IMR-90 (cell line): ENCODE results near the gene LZTS3. TPM values are rescaled to one million over a fixed set of nuclear protein-coding genes. Genes with fewer than 3 reads are reported as not detected.

Experiments
- ATAC-seq: fragments of 200-7000 bp; cut with Tn5 transposase; 2 replicates; pipeline ENCODE4 v1.9.1; 2020; ENCODE audit warnings: low read depth, mild to moderate bottlenecking, moderate library complexity
- BruUV-seq: library from RNA; stranded (reverse); fragments of 400-500 nt; replicated peaks from 2 replicates; lab custom pipeline; 2021; lab: Mats Ljungman, UMichigan
- CTCF ChIA-PET: fragments of 300-600 bp; formaldehyde crosslinking; extraction: SDS; loops from one replicate; lab custom pipeline; 2021; ENCODE audit warnings: antibody characterized with exemption; lab: Yijun Ruan, JAX
- POLR2A ChIA-PET: fragments of 300-600 bp; sonication (Branson Sonifier 250); formaldehyde crosslinking; loops from one replicate; lab custom pipeline; 2022; ENCODE audit warnings: antibody characterized with exemption; ENCODE audit not compliant: unreplicated experiment; lab: Charles Lee
- DNase-seq: peaks from one replicate; pipeline ENCODE4 v3.0.0; 2013
- H2AFZ ChIP-seq: replicated peaks from 2 replicates; pipeline ENCODE3; 2013; ENCODE audit warnings: low read length, mild to moderate bottlenecking; ENCODE audit not compliant: poor library complexity
- H2AK5ac ChIP-seq: 2 replicates; pipeline ENCODE4 v1.6.1; 2013; ENCODE audit warnings: low read depth, low read length, inconsistent platforms
- H2AK9ac ChIP-seq: replicated peaks from 2 replicates; pipeline ENCODE3; 2013; ENCODE audit warnings: mild to moderate bottlenecking, low read depth, low read length, moderate library complexity; ENCODE audit not compliant: poor library complexity
- H2BK120ac ChIP-seq: 2 replicates; pipeline ENCODE4 v1.6.1; 2013; ENCODE audit warnings: low read depth, low read length, inconsistent platforms
- H2BK15ac ChIP-seq: 3 replicates; pipeline ENCODE4 v1.6.1; 2013; ENCODE audit warnings: low read depth, low read length, inconsistent platforms
- H2BK20ac ChIP-seq: 2 replicates; pipeline ENCODE4 v1.6.1; 2013; ENCODE audit warnings: low read depth, mild to moderate bottlenecking, inconsistent platforms, low read length, moderate library complexity
- H2BK5ac ChIP-seq: 2 replicates; pipeline ENCODE4 v1.6.1; 2013; ENCODE audit warnings: mild to moderate bottlenecking, low read depth, low read length, inconsistent platforms; ENCODE audit not compliant: poor library complexity, severe bottlenecking
- H3K14ac ChIP-seq: replicated peaks from 2 replicates; pipeline ENCODE4 v1.6.1; 2013; ENCODE audit warnings: low read depth, low read length, inconsistent platforms
- H3K18ac ChIP-seq: 2 replicates; pipeline ENCODE4 v1.6.1; 2013; ENCODE audit warnings: low read depth, low read length, control low read depth
- H3K23ac ChIP-seq: 2 replicates; pipeline ENCODE4 v1.6.1; 2013; ENCODE audit warnings: low read depth, low read length, inconsistent platforms
- H3K27ac ChIP-seq: 2 replicates; pipeline ENCODE4 v1.5.1; 2013; ENCODE audit warnings: mild to moderate bottlenecking, control low read depth, low read length; ENCODE audit not compliant: insufficient read depth
- H3K27me3 ChIP-seq: 2 replicates; pipeline ENCODE4 v1.6.1; 2013; ENCODE audit warnings: low read length; ENCODE audit not compliant: control insufficient read depth, insufficient read depth
- H3K36me3 ChIP-seq: 2 replicates; pipeline ENCODE4 v1.6.1; 2013; ENCODE audit warnings: low read length, mixed read lengths; ENCODE audit not compliant: control insufficient read depth, insufficient read depth
- H3K4ac ChIP-seq: 2 replicates; pipeline ENCODE4 v1.6.1; 2013; ENCODE audit warnings: low read depth, low read length, inconsistent platforms
- H3K4me1 ChIP-seq: 2 replicates; pipeline ENCODE4 v1.6.1; 2013; ENCODE audit warnings: low read length, mixed read lengths; ENCODE audit not compliant: control insufficient read depth, insufficient read depth
- H3K4me2 ChIP-seq: 2 replicates; pipeline ENCODE4 v1.6.1; 2013; ENCODE audit warnings: low read depth, mild to moderate bottlenecking, control low read depth, low read length, moderate library complexity
- H3K4me3 ChIP-seq: 2 replicates; pipeline ENCODE4 v1.5.1; 2013; ENCODE audit warnings: low read depth, mild to moderate bottlenecking, control low read depth, low read length, moderate library complexity; ENCODE audit not compliant: insufficient read depth
- H3K56ac ChIP-seq: 2 replicates; pipeline ENCODE4 v1.6.1; 2013; ENCODE audit warnings: low read length, inconsistent platforms; ENCODE audit not compliant: insufficient read depth; ENCODE audit errors: extremely low read depth
- H3K79me1 ChIP-seq, 2 experiments: 2 replicates each; pipeline ENCODE4 v1.6.1; 2013; ENCODE audit warnings: low read length in 2 of 2, inconsistent platforms in 1 of 2, low read depth in 1 of 2
- H3K9ac ChIP-seq: 2 replicates; pipeline ENCODE4 v1.6.1; 2013; ENCODE audit warnings: low read depth, low read length, control low read depth
- H3K9me1 ChIP-seq: 2 replicates; pipeline ENCODE4 v1.6.1; 2013; ENCODE audit warnings: low read length, inconsistent platforms; ENCODE audit not compliant: insufficient read depth
- H3K9me3 ChIP-seq: 2 replicates; pipeline ENCODE4 v1.6.1; 2013; ENCODE audit warnings: low read length; ENCODE audit not compliant: control insufficient read depth, insufficient read depth
- H4K20me1 ChIP-seq: 2 replicates; pipeline ENCODE4 v1.6.1; 2013; ENCODE audit warnings: low read length, inconsistent platforms; ENCODE audit not compliant: insufficient read depth
- H4K5ac ChIP-seq: 2 replicates; pipeline ENCODE4 v1.6.1; 2013; ENCODE audit warnings: mild to moderate bottlenecking, low read depth, low read length, control low read depth
- H4K8ac ChIP-seq, 2 experiments: 2 replicates each; pipeline ENCODE4 v1.6.1; 2013; ENCODE audit warnings: low read depth in 2 of 2, low read length in 2 of 2, control low read depth in 1 of 2, inconsistent platforms in 1 of 2
- H4K91ac ChIP-seq: 2 replicates; pipeline ENCODE4 v1.6.1; 2013; ENCODE audit warnings: low read depth, low read length, inconsistent platforms; ENCODE audit not compliant: insufficient read depth
- CEBPB ChIP-seq: IDR thresholded peaks from 2 replicates; pipeline ENCODE4 v1.6.1; 2012; ENCODE audit warnings: low read depth, low read length, improper control_type of control experiment
- CHD1 ChIP-seq: IDR thresholded peaks from 2 replicates; pipeline ENCODE4 v1.6.1; 2012; ENCODE audit warnings: low read depth, low read length, improper control_type of control experiment
- CTCF ChIP-seq: conservative IDR thresholded peaks from 2 replicates; pipeline ENCODE4 v1.5.1; 2012; ENCODE audit warnings: mild to moderate bottlenecking, low read depth, low read length, improper control_type of control experiment
- ELK1 ChIP-seq: fragments of 150-350 bp; IDR thresholded peaks from 2 replicates; pipeline ENCODE4 v1.6.1; 2016; ENCODE audit warnings: low read depth, mild to moderate bottlenecking, low read length, moderate library complexity, borderline replicate concordance
- FOS ChIP-seq: fragments of 150-350 bp; IDR thresholded peaks from 2 replicates; pipeline ENCODE4 v1.6.1; 2016; ENCODE audit warnings: low read depth, low read length
- MXI1 ChIP-seq: IDR thresholded peaks from 2 replicates; pipeline ENCODE4 v1.6.1; 2012; ENCODE audit warnings: low read depth, mild to moderate bottlenecking, low read length, moderate library complexity, borderline replicate concordance
- NFE2L2 ChIP-seq: fragments of 150-350 bp; IDR thresholded peaks from 2 replicates; pipeline ENCODE4 v1.6.1; 2016; ENCODE audit warnings: low read depth, mild to moderate bottlenecking, low read length
- SMC3 ChIP-seq: fragments of 150-350 bp; IDR thresholded peaks from 2 replicates; pipeline ENCODE4 v1.6.1; 2016; ENCODE audit warnings: low read depth, mild to moderate bottlenecking, antibody characterized with exemption, low read length, moderate library complexity
- USF2 ChIP-seq: fragments of 150-350 bp; IDR thresholded peaks from 2 replicates; pipeline ENCODE4 v1.6.1; 2017; ENCODE audit warnings: mild to moderate bottlenecking, antibody characterized with exemption, low read length, low read depth
- WGBS, 2 experiments: methylation state at CpG; one replicate each; pipeline versions ENCODE4 v1.1.5 to v1.1.7; 2013; ENCODE audit warnings: missing lambda C conversion rate in 2 of 2; ENCODE audit not compliant: insufficient read length in 1 of 2; ENCODE audit errors: extremely low coverage in 2 of 2; 5-methylcytosine and 5-hydroxymethylcytosine counted together
- dilution Hi-C: fragments of 300-500 bp; cut with HindIII; formaldehyde crosslinking; loops from one replicate; pipeline ENCODE4 v1.14.3; 2018; ENCODE audit warnings: low sequenced_read_pairs; ENCODE audit not compliant: unreplicated experiment
- in situ Hi-C: fragments of 300-500 bp; cut with MboI; formaldehyde crosslinking; loops from 3 replicates; pipeline ENCODE4 v1.14.3; 2019; ENCODE audit warnings: low sequenced_read_pairs, inconsistent platforms, mixed read lengths
- intact Hi-C: fragments of 100-400 bp; cut with micrococcal nuclease; formaldehyde crosslinking; loops from 2 replicates; pipeline ENCODE4 v1.10.0; 2022
- polyA plus RNA-seq, 3 experiments: library from polyadenylated mRNA; depleted of rRNA; stranded (reverse); fragments of >200 nt; gene quantifications; 2 replicates each; pipeline ENCODE4 v1.2.3, GENCODE V29; 2012; ENCODE audit warnings: low replicate concordance in 1 of 3
- total RNA-seq: library from RNA; depleted of rRNA; stranded (reverse); fragments of >200 nt; gene quantifications from 2 replicates; pipeline ENCODE4 v1.2.3, GENCODE V29; 2012

LZTS3 gene
- total and polyA plus RNA-seq, 2 of the 4 experiments (the other 2 are of a cell fraction) = 1.4 to 3.2 TPM

GRCh38 chr20:3199976-3200755, 26.8 kb upstream of the LZTS3 start:
- Histone ChIP-seq H2AFZ (no peak overlapping the region), H3K4ac (no peak overlapping the region), H4K8ac (no peak overlapping the region), H3K4me1 (peaks cover 7% of the 10 kb centered on the region), H3K27me3 (no peaks in the 10 kb centered on the region), H3K14ac (no peak overlapping the region), H4K5ac (no peak overlapping the region), H3K56ac (no peak overlapping the region), H3K79me1 (peaks cover 19 to 27% of the 10 kb centered on the region in 2 experiments), H2BK15ac (no peak overlapping the region), H4K20me1 (no peaks in the 10 kb centered on the region), H3K4me2 (no peak overlapping the region), H3K18ac (no peak overlapping the region), H3K23ac (no peak overlapping the region), H3K9me3 (no peaks in the 10 kb centered on the region), H3K9ac (no peak overlapping the region), H3K4me3 (no peak overlapping the region), H2BK5ac (no peak overlapping the region), H3K36me3 (peaks cover 29% of the 10 kb centered on the region), H2BK120ac (no peak overlapping the region), H3K9me1 (0 out of 2 replicates have a peak, but pooled peaks cover 3% of the 10 kb centered on the region), H4K91ac (no peak overlapping the region), H3K27ac (no peak overlapping the region), H2AK5ac (no peak overlapping the region), H2BK20ac (no peak overlapping the region), H2AK9ac (no peak overlapping the region)
- ChIA-PET CTCF (interaction anchor here (0.9 kb wide), 1 partner anchor 147 kb away, joined by 3 read pairs; no protein-coding TSS in a partner anchor), POLR2A (no interaction called here)
- 100% methylated on average over 2 of the region's 27 CpGs; no CpG with 5 or more reads in 1 of the 2 experiments for WGBS, 2 experiments
- ATAC-seq (no peak), DNase-seq (no peak)
- BruUV-seq = no TSS peak
- in situ Hi-C loops (no loop called here), intact Hi-C loops (no loop called here), dilution Hi-C loops (no loop called here)
- TF ChIP-seq NFE2L2 = no peak
- TF ChIP-seq SMC3 = no peak
- TF ChIP-seq FOS = no peak
- no peak for TF ChIP-seq USF2
- no peak for TF ChIP-seq CTCF
- TF ChIP-seq CHD1 = no peak
- TF ChIP-seq MXI1 = no peak
- TF ChIP-seq CEBPB = no peak
- TF ChIP-seq ELK1 = no peak
